ENCODE data around the gene CTAGE15. TPM values are rescaled to one million over a fixed set of nuclear protein-coding genes. Genes with fewer than 3 reads are reported as not detected.
"Not testable (repeated sequence)": the region's sequence is repeated elsewhere in the genome, so short reads cannot be mapped to it uniquely, and the experiment has no call there.

Gene CTAGE15, protein sequence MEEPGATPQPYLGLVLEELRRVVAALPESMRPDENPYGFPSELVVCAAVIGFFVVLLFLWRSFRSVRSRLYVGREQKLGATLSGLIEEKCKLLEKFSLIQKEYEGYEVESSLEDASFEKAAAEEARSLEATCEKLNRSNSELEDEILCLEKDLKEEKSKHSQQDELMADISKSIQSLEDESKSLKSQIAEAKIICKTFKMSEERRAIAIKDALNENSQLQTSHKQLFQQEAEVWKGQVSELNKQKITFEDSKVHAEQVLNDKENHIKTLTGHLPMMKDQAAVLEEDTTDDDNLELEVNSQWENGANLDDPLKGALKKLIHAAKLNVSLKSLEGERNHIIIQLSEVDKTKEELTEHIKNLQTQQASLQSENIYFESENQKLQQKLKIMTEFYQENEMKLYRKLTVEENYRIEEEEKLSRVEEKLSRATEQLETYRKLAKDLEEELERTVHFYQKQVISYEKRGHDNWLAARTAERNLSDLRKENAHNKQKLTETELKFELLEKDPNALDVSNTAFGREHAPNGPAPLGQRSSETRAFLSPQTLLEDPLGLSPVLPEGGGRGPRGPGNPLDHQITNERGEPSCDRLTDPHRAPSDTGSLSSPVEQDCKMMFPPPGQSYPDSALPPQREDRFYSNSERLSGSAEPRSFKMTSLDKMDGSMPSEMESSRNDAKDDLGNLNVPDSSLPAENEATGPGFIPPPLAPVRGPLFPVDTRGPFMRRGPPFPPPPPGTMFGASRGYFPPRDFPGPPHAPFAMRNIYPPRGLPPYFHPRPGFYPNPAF
- not detected for total RNA-seq

- H3K27me3 Mint-ChIP-seq; H3K9me3 Mint-ChIP-seq; POLR2A ChIA-PET; H3K4me1 Mint-ChIP-seq (ENCODE audit: low read depth); H3K27ac Mint-ChIP-seq; H3K4me3 Mint-ChIP-seq; CTCF ChIA-PET; intact Hi-C loops (cut with micrococcal nuclease); DNase-seq; H3K36me3 Mint-ChIP-seq: not testable (repeated sequence)
Observed at GRCh38 chr7:143571501-143571900, at the start of gene CTAGE15. Gene CTAGE15, plus strand, starts transcription at chr7:143571801. Its CDS starts 17 bp downstream, at chr7:143571818.

GRCh38 chr7:143522309-143522916 is 49.2 kb upstream of the CTAGE15 start:
- H3K27me3 Mint-ChIP-seq; POLR2A ChIA-PET; H3K36me3 Mint-ChIP-seq; H3K4me3 Mint-ChIP-seq; H3K9me3 Mint-ChIP-seq; DNase-seq; CTCF ChIA-PET; H3K4me1 Mint-ChIP-seq (ENCODE audit: low read depth); intact Hi-C loops (cut with micrococcal nuclease); H3K27ac Mint-ChIP-seq: not testable (repeated sequence)

DNA sequence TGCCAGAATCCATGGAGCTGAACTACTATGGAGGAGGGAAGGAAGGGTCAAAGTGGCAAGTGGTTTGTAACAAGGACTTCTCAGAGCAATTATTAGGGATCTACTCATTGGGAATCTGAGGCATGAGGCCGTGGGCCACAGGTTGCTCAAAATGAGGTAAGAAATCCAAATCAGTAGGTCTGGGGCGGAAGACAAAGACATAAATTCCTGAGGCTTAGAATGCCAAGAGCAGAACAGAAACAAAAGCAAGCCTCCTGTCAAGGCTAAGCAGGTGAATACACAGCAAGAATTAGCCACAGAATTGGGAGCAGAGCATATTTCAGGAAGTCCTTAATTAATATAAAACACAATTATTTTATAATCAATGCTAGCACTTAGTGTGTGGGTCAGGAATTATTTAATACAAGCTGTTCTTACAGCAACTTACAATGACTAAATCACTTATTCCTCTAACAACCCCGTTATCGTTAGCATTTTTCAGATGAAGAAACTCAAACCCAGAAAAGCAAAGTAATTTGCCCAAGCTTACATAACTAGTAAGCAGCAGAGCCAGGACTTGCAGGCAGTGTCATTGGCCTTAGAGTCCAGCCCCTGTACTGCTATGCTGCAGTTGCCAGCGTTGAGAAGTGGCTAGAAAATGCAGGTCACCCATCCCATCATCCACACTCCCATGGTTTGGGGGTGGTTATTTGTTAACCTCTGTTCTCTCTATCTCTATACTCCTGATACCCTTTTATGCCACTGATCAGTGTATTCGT is 40.3 kb upstream of the CTAGE15 start:
- DNase-seq; H3K4me1 Mint-ChIP-seq (ENCODE audit: low read depth); H3K27me3 Mint-ChIP-seq; intact Hi-C loops (cut with micrococcal nuclease); H3K27ac Mint-ChIP-seq; H3K9me3 Mint-ChIP-seq; H3K4me3 Mint-ChIP-seq; H3K36me3 Mint-ChIP-seq; CTCF ChIA-PET; POLR2A ChIA-PET: not testable (repeated sequence)

- H3K27me3 Mint-ChIP-seq; CTCF ChIA-PET; H3K9me3 Mint-ChIP-seq; H3K36me3 Mint-ChIP-seq; H3K4me1 Mint-ChIP-seq (ENCODE audit: low read depth); H3K4me3 Mint-ChIP-seq; DNase-seq; intact Hi-C loops (cut with micrococcal nuclease); H3K27ac Mint-ChIP-seq; POLR2A ChIA-PET: not testable (repeated sequence)
Observed at GRCh38 chr7:143531932-143532331, 39.7 kb upstream of the CTAGE15 start.

- H3K9me3 Mint-ChIP-seq; H3K4me3 Mint-ChIP-seq; intact Hi-C loops (cut with micrococcal nuclease); CTCF ChIA-PET; H3K4me1 Mint-ChIP-seq (ENCODE audit: low read depth); POLR2A ChIA-PET; H3K27ac Mint-ChIP-seq; H3K27me3 Mint-ChIP-seq; DNase-seq; H3K36me3 Mint-ChIP-seq: not testable (repeated sequence)
Observed at GRCh38 chr7:143533213-143533839, 38.3 kb upstream of the CTAGE15 start.

DNA sequence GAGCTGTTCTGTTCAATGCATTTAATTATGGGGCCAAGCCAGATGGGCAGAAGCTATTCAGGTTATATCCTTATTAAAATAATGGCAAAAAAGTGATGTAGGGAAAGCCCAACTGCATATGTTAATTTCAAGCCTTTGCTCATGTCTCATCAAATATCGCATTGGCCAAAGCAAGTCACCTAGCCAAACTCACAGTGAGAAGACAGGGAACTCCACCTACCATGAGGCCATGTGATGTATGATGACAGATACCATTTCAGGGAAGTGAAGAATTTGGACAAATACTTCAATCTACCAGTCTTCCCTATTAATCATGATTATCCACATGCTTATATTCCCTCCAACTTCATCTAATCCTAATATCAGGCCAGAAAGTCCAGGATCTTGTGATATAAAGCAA is 35.2 kb upstream of the CTAGE15 start:
- CTCF ChIA-PET; DNase-seq; H3K4me3 Mint-ChIP-seq; H3K27ac Mint-ChIP-seq; H3K27me3 Mint-ChIP-seq; H3K36me3 Mint-ChIP-seq; POLR2A ChIA-PET; intact Hi-C loops (cut with micrococcal nuclease); H3K9me3 Mint-ChIP-seq; H3K4me1 Mint-ChIP-seq (ENCODE audit: low read depth): not testable (repeated sequence)

- intact Hi-C loops (cut with micrococcal nuclease); H3K27ac Mint-ChIP-seq; POLR2A ChIA-PET; CTCF ChIA-PET; H3K27me3 Mint-ChIP-seq; H3K36me3 Mint-ChIP-seq; H3K4me1 Mint-ChIP-seq (ENCODE audit: low read depth); DNase-seq; H3K4me3 Mint-ChIP-seq; H3K9me3 Mint-ChIP-seq: not testable (repeated sequence)
Observed at GRCh38 chr7:143543288-143544038, 28.1 kb upstream of the CTAGE15 start.

DNA sequence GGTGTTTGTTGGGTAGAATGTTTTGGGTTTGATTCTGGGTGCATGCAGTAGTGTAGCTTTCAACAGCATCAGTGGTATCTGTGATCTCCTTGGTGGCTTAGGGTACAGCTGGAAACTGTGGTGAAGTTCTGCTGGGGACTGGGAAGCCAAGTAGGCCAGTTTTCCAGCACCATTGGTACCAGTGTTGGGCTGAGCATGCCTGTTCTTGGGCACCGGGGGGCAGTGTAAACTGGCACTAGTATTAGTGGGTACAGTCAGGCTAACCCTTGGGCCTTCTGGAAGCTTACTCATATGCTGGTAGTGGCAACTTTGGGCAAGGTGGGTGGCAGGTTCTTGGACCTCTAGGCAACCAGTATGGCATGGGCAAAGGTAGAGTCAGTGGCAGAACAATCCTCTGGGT is 15.6 kb upstream of the CTAGE15 start:
- POLR2A ChIA-PET; H3K4me1 Mint-ChIP-seq (ENCODE audit: low read depth); H3K27me3 Mint-ChIP-seq; H3K9me3 Mint-ChIP-seq; H3K36me3 Mint-ChIP-seq; DNase-seq; intact Hi-C loops (cut with micrococcal nuclease); H3K4me3 Mint-ChIP-seq; H3K27ac Mint-ChIP-seq; CTCF ChIA-PET: not testable (repeated sequence)

- H3K4me1 Mint-ChIP-seq (ENCODE audit: low read depth); POLR2A ChIA-PET; CTCF ChIA-PET; H3K36me3 Mint-ChIP-seq; intact Hi-C loops (cut with micrococcal nuclease); H3K9me3 Mint-ChIP-seq; H3K27ac Mint-ChIP-seq; H3K27me3 Mint-ChIP-seq; H3K4me3 Mint-ChIP-seq; DNase-seq: not testable (repeated sequence)
Observed at GRCh38 chr7:143563306-143563705, 8.3 kb upstream of the CTAGE15 start.

GRCh38 chr7:143566001-143566400 is 5.6 kb upstream of the CTAGE15 start:
- H3K27me3 Mint-ChIP-seq; H3K4me3 Mint-ChIP-seq; H3K36me3 Mint-ChIP-seq; DNase-seq; POLR2A ChIA-PET; intact Hi-C loops (cut with micrococcal nuclease); CTCF ChIA-PET; H3K9me3 Mint-ChIP-seq; H3K4me1 Mint-ChIP-seq (ENCODE audit: low read depth); H3K27ac Mint-ChIP-seq: not testable (repeated sequence)

DNA sequence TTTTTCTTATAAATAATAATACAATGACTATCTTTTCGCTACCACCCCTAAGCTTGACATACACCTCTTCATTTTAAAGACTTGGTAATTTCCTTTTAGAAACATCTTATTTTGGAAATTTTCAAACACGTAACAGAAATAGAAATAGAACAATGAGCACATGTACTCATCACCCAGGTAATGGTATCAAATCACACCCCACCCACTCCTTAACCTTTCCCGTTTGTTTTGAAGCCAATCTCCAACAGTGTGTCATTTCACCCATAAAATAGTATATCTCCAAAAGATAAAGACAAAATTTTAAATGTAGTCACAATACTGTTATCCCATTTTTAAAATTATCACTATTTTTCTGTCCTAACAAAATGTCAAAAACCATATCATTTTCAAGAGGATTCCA is 16.6 kb downstream of the CTAGE15 start:
- intact Hi-C loops (cut with micrococcal nuclease); H3K4me1 Mint-ChIP-seq (ENCODE audit: low read depth); H3K9me3 Mint-ChIP-seq; POLR2A ChIA-PET; H3K36me3 Mint-ChIP-seq; H3K4me3 Mint-ChIP-seq; CTCF ChIA-PET; H3K27me3 Mint-ChIP-seq; H3K27ac Mint-ChIP-seq; DNase-seq: not testable (repeated sequence)
